AG04449 (cell line): ENCODE measurements around the gene OPHN1.

Experiments used
- CTCF ChIA-PET: fragments of 350-600 bp; formaldehyde crosslinking; extraction: SDS; loops from one replicate; lab custom pipeline; 2021; ENCODE audit warnings: antibody characterized with exemption; lab: Yijun Ruan, JAX
- POLR2A ChIA-PET: fragments of 400-600, 350-600 bp; formaldehyde crosslinking; extraction: SDS; loops from one replicate; lab custom pipeline; 2020; ENCODE audit warnings: antibody characterized with exemption, inconsistent platforms; lab: Yijun Ruan, JAX
- DNase-seq: peaks from one replicate; pipeline ENCODE4 v3.0.0-alpha.2; 2010; ENCODE audit warnings: low read depth, low spot score
- H3K4me3 ChIP-seq: 2 replicates; pipeline ENCODE4 v1.5.1; 2011; ENCODE audit warnings: low read depth, mild to moderate bottlenecking, control low read depth, low read length
- CTCF ChIP-seq: IDR thresholded peaks from one replicate; pipeline ENCODE4 v1.5.1; 2011; ENCODE audit warnings: mild to moderate bottlenecking, moderate library complexity, low read length, control low read depth, inconsistent platforms; ENCODE audit not compliant: insufficient read depth; ENCODE audit errors: missing control alignments

OPHN1 gene

GRCh38 chrX:68045008-68045577 is 388.2 kb downstream of the OPHN1 start:
- no peak overlapping the region for H3K4me3 ChIP-seq
- no peak for TF ChIP-seq CTCF
- POLR2A ChIA-PET: no interaction called here
- CTCF ChIA-PET: no interaction called here
- peak; percentile 14 for DNase-seq

- POLR2A ChIA-PET: no interaction called here
- DNase-seq: no peak
- no peak for TF ChIP-seq CTCF
These were observed 389.4 kb downstream of the OPHN1 start for GRCh38 chrX:68043713-68044438.

GRCh38 chrX:68041110-68041509 is 392.2 kb downstream of the OPHN1 start:
- POLR2A ChIA-PET: no interaction called here
- no peak overlapping the region for H3K4me3 ChIP-seq
- DNase-seq: no peak
- CTCF ChIA-PET: no interaction called here
- TF ChIP-seq CTCF: no peak

More at GRCh38 chrX:68043713-68044438, 389.4 kb downstream of the OPHN1 start:
- CTCF ChIA-PET: no interaction called here
- H3K4me3 ChIP-seq: no peak overlapping the region

GRCh38 chrX:68018248-68019203 is 414.8 kb downstream of the OPHN1 start:
- peak; percentile 66 for TF ChIP-seq CTCF
- H3K4me3 ChIP-seq: no peak overlapping the region
- POLR2A ChIA-PET: no interaction called here
- DNase-seq: no peak
- CTCF ChIA-PET: interaction anchor here (0.7 to 4.0 kb wide), 8 partner anchors 14 to 130 kb away, joined by 3 to 38 read pairs (median 3); no protein-coding TSS in a partner anchor

- POLR2A ChIA-PET: no interaction called here
- DNase-seq: no peak
- no peak for TF ChIP-seq CTCF
- CTCF ChIA-PET: no interaction called here
- H3K4me3 ChIP-seq: no peak overlapping the region
These were observed 434.8 kb downstream of the OPHN1 start for GRCh38 chrX:67998540-67998939.
